Colon (tissue), 2 donors: Measurements from ENCODE around the gene C9orf40.

ENCODE experiments used
- FAIRE-seq: peaks from 2 replicates; lab custom pipeline; 2012; peaks lifted over from hg19 to GRCh38; lab: Jason Lieb, UNC
- donor health status: control.
- donor health status: control.

Gene C9orf40

GRCh38 chr9:74940600-74940999 lies 12.1 kb downstream of the C9orf40 start:
- FAIRE-seq, result no peak

- FAIRE-seq, result no peak
Observed at GRCh38 chr9:74935008-74935407, 17.7 kb downstream of the C9orf40 start.

GRCh38 chr9:74921737-74922136 lies 31.0 kb downstream of the C9orf40 start:
- FAIRE-seq, result no peak

- FAIRE-seq, result no peak
Observed at GRCh38 chr9:74920944-74921626, 31.6 kb downstream of the C9orf40 start.

GRCh38 chr9:74910036-74910435 lies 42.7 kb downstream of the C9orf40 start:
- no peak for FAIRE-seq

- no peak for FAIRE-seq
Observed at GRCh38 chr9:74908665-74909064, 44.0 kb downstream of the C9orf40 start.

- no peak for FAIRE-seq
Observed at GRCh38 chr9:74907085-74907484, 45.6 kb downstream of the C9orf40 start.

GRCh38 chr9:74901001-74901400 lies 51.7 kb downstream of the C9orf40 start:
- FAIRE-seq, result no peak
